Thymus (tissue), 11 donors: Measurements from ENCODE around the gene SPCS3. TPM values are rescaled to one million over a fixed set of nuclear protein-coding genes. Genes with fewer than 3 reads are reported as not detected.

ENCODE experiments used
- DNase-seq, 9 donors: peaks; one replicate each; pipeline ENCODE4 v3.0.0-alpha.2; 2013; ENCODE audit warnings: low spot score in 9 of 9, low read depth in 6 of 9, missing footprints in 1 of 9
- H3K27ac ChIP-seq, 2 donors: one replicate each; pipeline ENCODE4 v1.5.1; 2013; ENCODE audit warnings: control low read depth in 1 of 2, low read depth in 1 of 2, low read length in 1 of 2, mild to moderate bottlenecking in 1 of 2, moderate library complexity in 1 of 2
- H3K27me3 ChIP-seq, 2 donors: one replicate each; pipeline ENCODE4 v1.5.1; 2013; ENCODE audit warnings: low read length in 1 of 2; ENCODE audit not compliant: control insufficient read depth in 2 of 2, insufficient read depth in 1 of 2
- H3K36me3 ChIP-seq, 2 donors: one replicate each; pipeline ENCODE4 v1.5.1; 2013; ENCODE audit warnings: low read length in 1 of 2, mild to moderate bottlenecking in 1 of 2, moderate library complexity in 1 of 2; ENCODE audit not compliant: control insufficient read depth in 2 of 2, insufficient read depth in 2 of 2
- H3K4me1 ChIP-seq, 2 donors: one replicate each; pipeline ENCODE4 v1.5.1; 2013; ENCODE audit warnings: low read length in 2 of 2; ENCODE audit not compliant: control insufficient read depth in 2 of 2, insufficient read depth in 2 of 2
- H3K4me3 ChIP-seq, 2 donors: one replicate each; pipeline ENCODE4 v1.5.1; 2013; ENCODE audit warnings: low read length in 2 of 2, control low read depth in 1 of 2, mild to moderate bottlenecking in 1 of 2
- H3K9me3 ChIP-seq, 2 donors: one replicate each; pipeline ENCODE4 v1.5.1; 2013; ENCODE audit warnings: low read length in 1 of 2, mild to moderate bottlenecking in 1 of 2; ENCODE audit not compliant: control insufficient read depth in 2 of 2, insufficient read depth in 1 of 2
- WGBS: extraction: QIAGEN DNeasy Blood & Tissue Kit; methylation state at CpG from one replicate; pipeline ENCODE4 v1.1.7; 2013; 5-methylcytosine and 5-hydroxymethylcytosine counted together
- polyA plus RNA-seq: library from polyadenylated mRNA; stranded (reverse); fragments of 200-250 nt; gene quantifications from one replicate; pipeline ENCODE4 v1.2.3, GENCODE V29; 2013
- total RNA-seq: library from RNA; stranded (reverse); fragments of 120-200 nt; gene quantifications from one replicate; pipeline ENCODE4 v1.2.4, GENCODE V29; 2013
- donor health status: healthy.

Gene SPCS3
- total and polyA plus RNA-seq, 2 donors = 43.6 to 47.5 TPM

DNA sequence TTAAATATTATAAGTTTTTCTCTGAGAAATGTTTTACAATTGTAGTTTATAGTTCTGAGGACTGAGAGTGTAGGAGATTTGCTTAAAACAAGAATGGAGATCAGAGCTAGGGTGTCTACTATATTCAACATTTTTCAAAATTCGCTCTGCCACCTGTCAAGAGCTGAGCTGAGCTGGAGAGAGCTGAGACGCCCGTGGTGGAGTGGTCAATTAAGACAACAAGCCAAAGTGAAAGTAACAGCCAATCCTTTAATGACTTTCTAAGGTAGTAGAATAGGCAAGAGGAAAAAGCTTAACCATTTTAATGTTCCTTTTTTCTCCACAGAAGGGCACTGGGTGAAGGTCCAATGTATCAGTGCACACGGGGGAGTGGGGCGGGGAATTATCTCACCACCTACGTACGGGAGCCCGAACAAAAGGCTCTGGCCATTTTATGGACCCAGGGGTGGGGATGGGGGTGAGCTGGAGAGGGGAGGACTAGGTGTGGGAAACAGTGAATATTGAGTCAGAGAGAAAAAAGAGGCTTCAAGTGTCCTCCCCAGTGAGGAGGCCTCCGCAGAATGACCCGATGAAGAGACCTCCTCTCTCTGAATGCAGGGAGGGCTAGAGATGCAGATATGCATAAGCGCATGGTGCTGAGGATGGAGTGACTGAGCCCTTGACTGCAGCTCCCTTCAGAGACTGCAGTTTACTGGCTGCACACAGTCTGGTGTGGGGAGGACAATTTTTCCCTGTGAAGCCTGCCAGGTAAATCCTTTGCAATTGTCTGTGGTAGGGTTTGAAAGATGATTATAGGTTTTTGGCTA is 60.8 kb downstream of the SPCS3 start:
- no peaks in the 10 kb centered on the region for H3K27me3 ChIP-seq
- no peaks in the 10 kb centered on the region for H3K9me3 ChIP-seq
- H3K4me1 ChIP-seq = no peaks in the 10 kb centered on the region
- no peak overlapping the region for H3K4me3 ChIP-seq
- H3K27ac ChIP-seq = no peak overlapping the region
- no peak for DNase-seq
- 83% methylated on average over 11 of the region's 11 CpGs for WGBS
- no peaks in the 10 kb centered on the region for H3K36me3 ChIP-seq

Other genes with a start within 250 kb of the SPCS3 start
- not detected for gene SPATA4, start 124.4 kb upstream of the SPCS3 start, total RNA-seq
- gene SPATA4, start 124.4 kb upstream of the SPCS3 start, polyA plus RNA-seq = 0.16 TPM
- under 0.01 TPM for gene ASB5, start 50.7 kb upstream of the SPCS3 start, total RNA-seq
- gene ASB5, start 50.7 kb upstream of the SPCS3 start, polyA plus RNA-seq = 0.34 TPM